ENCODE measurements around the gene FOXC2.

FOXC2 gene

GRCh38 chr16:86604436-86605193 is 38.0 kb downstream of the FOXC2 start:
- in situ Hi-C loops (cut with MboI; ENCODE audit: low sequenced_read_pairs): no loop called here

DNA sequence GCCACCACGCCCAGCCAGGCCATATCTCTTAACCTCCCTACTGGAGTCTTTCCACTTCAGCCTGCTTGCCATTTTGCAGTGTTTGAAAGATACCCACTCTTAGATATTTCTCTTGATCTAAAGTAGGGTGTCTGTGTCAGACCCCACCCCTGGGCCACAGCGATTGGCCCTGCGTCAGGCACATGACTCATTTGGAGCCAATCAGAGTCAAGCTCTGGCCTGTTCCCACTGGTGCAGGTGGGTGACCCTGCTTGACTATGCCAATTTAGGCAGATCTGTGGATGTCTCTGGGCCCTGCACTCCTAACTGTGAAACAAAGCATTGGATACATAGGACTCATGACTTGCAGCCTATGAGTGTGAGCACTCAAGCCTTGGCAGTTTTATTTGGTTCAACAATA is 39.3 kb downstream of the FOXC2 start:
- in situ Hi-C loops (cut with MboI; ENCODE audit: low sequenced_read_pairs): no loop called here

DNA sequence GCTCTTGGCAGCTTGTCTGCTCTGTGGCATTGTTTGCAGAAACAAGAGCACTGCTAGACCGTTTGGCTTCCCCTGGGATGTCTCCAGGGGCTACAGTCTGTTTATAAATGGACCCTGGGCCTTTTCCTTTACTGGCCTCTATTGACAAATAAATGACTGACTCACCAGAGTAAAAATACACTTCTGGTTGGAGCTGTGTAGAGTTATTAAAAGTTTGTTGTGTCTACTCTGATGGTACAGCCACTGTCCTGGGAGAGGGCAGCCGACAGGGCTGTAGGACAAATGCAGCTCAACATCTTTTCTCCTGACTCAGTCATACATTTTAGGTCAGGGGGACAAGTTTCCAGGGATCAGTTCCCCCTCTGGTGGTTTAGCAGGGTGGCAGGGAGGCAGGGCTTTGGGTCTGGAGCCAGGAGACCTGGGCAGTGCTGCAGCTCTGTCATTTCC is 41.7 kb downstream of the FOXC2 start:
- in situ Hi-C loops (cut with MboI; ENCODE audit: low sequenced_read_pairs): no loop called here

- in situ Hi-C loops (cut with MboI; ENCODE audit: low sequenced_read_pairs): no loop called here
These were observed 42.5 kb downstream of the FOXC2 start for GRCh38 chr16:86609115-86609514.

DNA sequence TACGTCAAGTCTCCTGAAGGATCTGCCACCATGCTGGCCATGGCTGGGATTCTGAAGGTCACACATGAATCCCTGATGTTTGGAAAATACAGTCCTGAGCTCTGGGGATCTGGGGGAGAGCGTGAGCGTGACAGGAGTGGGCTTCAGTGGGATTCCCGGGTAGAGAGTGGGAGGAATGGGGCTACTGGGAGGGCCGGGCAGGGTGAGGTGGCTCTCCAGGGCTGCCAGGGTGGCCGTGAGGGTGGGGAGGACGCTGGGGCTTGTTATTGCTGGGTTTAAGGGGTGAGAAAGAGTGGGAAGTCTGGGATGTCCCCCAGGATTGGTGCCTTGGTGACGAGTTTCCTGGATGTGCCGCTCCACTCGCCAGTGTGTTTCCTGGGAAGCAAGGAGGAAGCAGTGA is 43.0 kb downstream of the FOXC2 start:
- in situ Hi-C loops (cut with MboI; ENCODE audit: low sequenced_read_pairs): no loop called here

GRCh38 chr16:86610779-86611524 is 44.3 kb downstream of the FOXC2 start:
- in situ Hi-C loops (cut with MboI; ENCODE audit: low sequenced_read_pairs): no loop called here

GRCh38 chr16:86611525-86611855 is 44.9 kb downstream of the FOXC2 start:
- in situ Hi-C loops (cut with MboI; ENCODE audit: low sequenced_read_pairs): no loop called here

GRCh38 chr16:86611941-86612340 is 45.3 kb downstream of the FOXC2 start:
- in situ Hi-C loops (cut with MboI; ENCODE audit: low sequenced_read_pairs): no loop called here

DNA sequence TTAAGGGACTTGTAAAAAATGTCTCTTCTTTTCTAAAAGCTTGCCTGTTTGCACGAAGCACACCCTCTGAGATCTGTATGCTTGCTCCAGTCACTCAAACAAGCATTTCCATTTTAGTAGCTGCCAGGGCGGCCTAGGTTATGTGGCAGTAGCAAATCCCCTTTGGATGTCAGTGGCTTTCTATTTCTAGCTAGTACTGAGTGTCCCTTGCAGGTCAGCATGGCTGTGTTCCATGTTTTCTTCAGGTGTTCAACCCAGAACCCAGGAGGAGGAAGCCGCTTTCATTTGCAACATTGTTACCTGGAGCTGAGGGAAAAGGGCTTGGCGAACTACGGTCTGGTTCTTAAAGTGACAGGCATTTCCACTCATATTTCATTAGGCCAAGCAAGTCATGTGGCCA is 48.1 kb downstream of the FOXC2 start:
- in situ Hi-C loops (cut with MboI; ENCODE audit: low sequenced_read_pairs): no loop called here

DNA sequence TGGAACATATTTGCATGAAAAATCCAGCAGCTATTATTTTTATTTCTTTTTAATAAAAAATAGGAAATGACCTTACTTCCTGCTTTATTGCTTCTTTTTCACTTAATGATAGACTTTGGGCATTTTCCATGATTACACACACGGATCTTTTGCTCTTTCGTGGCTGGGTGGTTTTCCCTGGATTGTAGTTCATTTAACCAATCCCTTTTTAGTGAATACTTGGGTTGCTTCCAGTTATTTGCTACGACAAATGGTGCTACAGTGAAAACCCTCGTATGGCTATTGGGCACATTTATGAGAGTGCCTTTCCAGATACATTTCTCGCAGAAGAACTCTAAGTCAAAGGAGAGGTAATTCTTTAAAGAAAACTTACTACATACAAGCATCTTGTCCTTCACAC is 50.3 kb downstream of the FOXC2 start:
- in situ Hi-C loops (cut with MboI; ENCODE audit: low sequenced_read_pairs): no loop called here

DNA sequence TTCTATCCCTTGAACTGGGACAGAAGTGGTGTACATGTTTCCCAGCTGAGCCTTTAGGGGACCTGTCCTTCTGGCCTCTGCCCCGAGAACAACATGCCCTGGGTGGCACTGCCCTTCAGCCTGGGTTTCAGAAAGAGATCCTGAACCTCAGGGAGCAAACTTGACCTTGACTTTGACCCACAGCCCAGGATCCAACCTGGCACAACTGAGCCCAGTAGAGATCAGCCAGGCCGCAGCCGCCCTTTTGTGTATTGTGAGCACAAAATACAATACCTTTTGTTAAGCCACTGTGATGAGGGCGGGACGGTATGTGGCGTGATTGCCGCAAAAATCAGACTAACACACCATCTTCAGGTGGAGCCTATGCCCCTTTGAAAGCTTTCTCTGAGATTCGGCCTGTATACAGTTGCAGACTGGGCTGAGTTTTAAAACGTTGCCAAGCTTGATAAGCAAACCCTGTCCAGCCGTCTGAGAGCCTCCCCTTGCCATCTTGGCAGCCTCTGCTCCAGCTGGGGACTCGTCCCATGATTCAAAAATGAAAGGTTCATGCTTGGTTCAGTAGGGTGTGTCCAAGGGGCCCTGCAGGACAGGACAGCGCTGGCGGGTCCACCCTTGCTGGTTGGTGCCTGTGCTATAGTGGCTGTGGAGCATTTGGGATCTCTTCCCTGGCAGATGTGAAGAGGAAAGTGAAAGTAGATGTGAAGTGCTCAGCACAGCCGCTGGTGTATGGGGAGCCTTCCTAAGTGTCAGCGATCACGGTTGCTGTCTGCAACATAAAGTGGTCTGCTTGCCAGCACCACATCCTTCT is 52.0 kb downstream of the FOXC2 start:
- in situ Hi-C loops (cut with MboI; ENCODE audit: low sequenced_read_pairs): no loop called here

Data from HL-60/S4 treated with retinoic acid at 250 ng/mL for 4 days and 3 days (cell line).